Sciatic nerve (tissue), 2 donors: ENCODE measurements around the gene APOH. TPM values are rescaled to one million over a fixed set of nuclear protein-coding genes. Genes with fewer than 3 reads are reported as not detected.

Experiments
- ATAC-seq: fragments of 200-7000 bp; cut with Tn5 transposase; one replicate; pipeline ENCODE4 v1.9.1; 2020; ENCODE audit warnings: mild to moderate bottlenecking, moderate library complexity
- DNase-seq: peaks from one replicate; pipeline ENCODE4 v3.0.0-alpha.2; 2020; ENCODE audit warnings: low spot score
- intact Hi-C: fragments of 100-400 bp; cut with DNase I; formaldehyde crosslinking; loops from one replicate; pipeline ENCODE4 v1.14.2; 2022
- total RNA-seq: library from RNA; stranded (reverse); fragmentation: NEBNext Ultra II Directional; extraction: Animal tissue kit (Norgen Biotek cat#: 25700); gene quantifications from one replicate; pipeline ENCODE4 v1.2.1, GENCODE V29; 2021
- donor health status: DM: no; HTN: no; CAD: no.
- donor health status: DM: no; HTN: no; CAD: no.

APOH gene
- total RNA-seq, 1 donor from 2014 or later, result not detected

DNA sequence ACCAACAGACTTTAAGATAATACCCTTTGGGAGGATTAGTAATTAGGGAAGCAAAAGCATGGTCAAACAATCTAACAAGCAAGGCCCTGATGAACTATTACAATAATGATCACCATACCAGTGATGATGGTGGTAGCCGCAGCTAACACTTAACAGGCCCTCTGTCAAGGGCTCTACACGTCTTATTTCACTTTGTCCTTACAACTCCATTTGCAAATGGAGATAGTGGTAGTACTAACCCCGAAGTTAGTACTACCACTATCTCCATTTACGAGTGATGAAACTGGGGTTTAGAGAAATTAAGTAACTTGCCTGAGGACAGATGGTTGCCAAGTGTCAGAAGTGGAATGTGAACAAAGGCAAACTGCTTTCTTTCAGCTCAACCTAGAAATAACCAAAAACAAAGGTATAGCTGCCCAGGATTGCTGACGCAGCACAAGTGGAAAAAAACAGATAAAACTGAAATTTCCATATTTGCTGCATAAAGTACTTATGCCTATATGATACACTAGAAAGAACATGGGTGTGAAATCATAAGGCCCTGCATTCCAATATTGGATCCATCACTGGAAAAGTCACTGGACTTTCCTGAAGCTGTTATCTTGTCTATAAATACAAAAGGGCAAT, 61.9 kb downstream of the APOH start:
- no peak for ATAC-seq
- intact Hi-C loops, result loop anchor here (5.0 kb wide), 1 partner anchor 875 kb away; no protein-coding TSS in a partner anchor
- no peak for DNase-seq

DNA sequence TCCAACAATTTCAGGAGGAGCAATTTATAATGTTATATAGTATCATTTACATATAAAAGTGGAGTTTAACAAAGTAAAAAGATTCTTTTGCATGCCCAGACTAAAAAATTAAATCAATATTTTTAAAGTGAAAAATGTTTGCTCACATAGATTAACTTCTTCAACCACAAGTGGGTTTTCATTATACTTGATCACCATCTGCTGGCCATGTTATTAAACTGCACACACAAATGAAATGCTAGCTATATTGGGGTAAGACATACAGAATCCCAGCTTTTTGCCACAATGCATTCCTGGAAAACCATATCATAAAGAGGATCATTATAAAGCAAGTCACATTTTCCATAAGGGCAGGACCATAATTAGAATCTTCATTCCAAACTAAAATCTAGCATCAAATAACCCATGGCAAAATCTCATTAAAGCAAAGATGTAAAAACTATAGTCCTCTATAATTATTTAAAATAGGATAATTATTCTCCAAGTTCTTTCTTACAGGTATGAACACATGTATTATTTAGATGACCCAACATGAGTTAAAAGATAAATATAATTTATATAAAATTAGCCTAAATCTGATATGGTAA, 63.6 kb downstream of the APOH start:
- ATAC-seq, result no peak
- DNase-seq, result no peak

More for the DNA sequence above, 63.6 kb downstream of the APOH start:
- intact Hi-C loops, result loop anchor here (5.0 kb wide), 1 partner anchor 873 kb away; no protein-coding TSS in a partner anchor

Other genes with a start within 250 kb of the APOH start
- 64.9 TPM for gene CEP112, start 37.3 kb downstream of the APOH start, total RNA-seq
- gene PRKCA, start 73.2 kb upstream of the APOH start, total RNA-seq, result 168 TPM